ENCODE results near the gene DOCK4. TPM values are rescaled to one million over a fixed set of nuclear protein-coding genes. Genes with fewer than 3 reads are reported as not detected.

The DOCK4 gene
- total and polyA plus RNA-seq, 4 donors = 7.2 to 48.9 (median 12.8) TPM

DNA sequence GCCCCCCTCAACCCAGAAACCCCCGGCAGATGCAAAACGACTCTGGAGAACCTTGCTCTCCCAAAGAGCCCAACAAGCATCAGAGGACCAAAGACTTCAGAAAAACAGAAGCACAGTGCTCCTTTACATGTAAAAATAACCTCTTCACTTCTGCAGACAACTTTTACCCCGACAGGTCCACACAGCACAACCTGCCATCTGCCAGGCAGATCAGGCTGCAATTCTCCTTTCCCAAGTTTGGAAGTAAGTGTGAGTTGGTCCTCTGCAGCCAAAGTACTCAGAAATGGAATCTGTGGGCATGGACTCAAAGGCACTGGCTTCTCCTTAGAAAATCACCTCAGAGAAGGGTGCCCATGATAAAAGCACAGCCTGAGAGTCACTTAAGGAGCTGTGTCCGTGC is 26.0 kb downstream of the DOCK4 start:
- no peak overlapping the region for H3K9ac ChIP-seq (ENCODE audit: low read depth in 1 of 2, low read length in 2 of 2)
- H3K9me3 ChIP-seq (ENCODE audit: control insufficient read depth in 4 of 4, low read length in 3 of 4) = no peaks in the 10 kb centered on the region
- H3K27ac ChIP-seq (ENCODE audit: low read depth in 1 of 2, low read length in 2 of 2) = no peak overlapping the region
- no peaks in the 10 kb centered on the region for H3K36me3 ChIP-seq (ENCODE audit: control insufficient read depth in 4 of 4, insufficient read depth in 3 of 4, low read depth in 1 of 4, low read length in 3 of 4)
- H3K4me3 ChIP-seq (ENCODE audit: low read depth in 1 of 3, low read length in 3 of 3) = no peak overlapping the region
- no peak for TF ChIP-seq FOXA2 (IDR thresholded peaks at IDR 0.05)
- TF ChIP-seq RAD21 (IDR thresholded peaks at IDR 0.05) = no peak
- no peak for TF ChIP-seq EGR1 (IDR thresholded peaks at IDR 0.05; ENCODE audit: low read depth in 2 of 2)
- TF ChIP-seq HNF4A (conservative IDR thresholded peaks at IDR 0.05) = no peak
- no peak for TF ChIP-seq JUND (IDR thresholded peaks at IDR 0.05)
- no peak for TF ChIP-seq CTCF (IDR thresholded peaks at IDR 0.05; ENCODE audit: low read depth, low read length, missing input control)
- TF ChIP-seq, protein P1, sequence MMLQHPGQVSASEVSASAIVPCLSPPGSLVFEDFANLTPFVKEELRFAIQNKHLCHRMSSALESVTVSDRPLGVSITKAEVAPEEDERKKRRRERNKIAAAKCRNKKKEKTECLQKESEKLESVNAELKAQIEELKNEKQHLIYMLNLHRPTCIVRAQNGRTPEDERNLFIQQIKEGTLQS (IDR thresholded peaks at IDR 0.05) = no peak
- no peak for TF ChIP-seq SP1 (IDR thresholded peaks at IDR 0.05)
- TF ChIP-seq HNF4G (IDR thresholded peaks at IDR 0.05) = no peak
- TF ChIP-seq FOXA1 (IDR thresholded peaks at IDR 0.05) = no peak
- TF ChIP-seq MAX (IDR thresholded peaks at IDR 0.05) = no peak
- TF ChIP-seq, protein P2, sequence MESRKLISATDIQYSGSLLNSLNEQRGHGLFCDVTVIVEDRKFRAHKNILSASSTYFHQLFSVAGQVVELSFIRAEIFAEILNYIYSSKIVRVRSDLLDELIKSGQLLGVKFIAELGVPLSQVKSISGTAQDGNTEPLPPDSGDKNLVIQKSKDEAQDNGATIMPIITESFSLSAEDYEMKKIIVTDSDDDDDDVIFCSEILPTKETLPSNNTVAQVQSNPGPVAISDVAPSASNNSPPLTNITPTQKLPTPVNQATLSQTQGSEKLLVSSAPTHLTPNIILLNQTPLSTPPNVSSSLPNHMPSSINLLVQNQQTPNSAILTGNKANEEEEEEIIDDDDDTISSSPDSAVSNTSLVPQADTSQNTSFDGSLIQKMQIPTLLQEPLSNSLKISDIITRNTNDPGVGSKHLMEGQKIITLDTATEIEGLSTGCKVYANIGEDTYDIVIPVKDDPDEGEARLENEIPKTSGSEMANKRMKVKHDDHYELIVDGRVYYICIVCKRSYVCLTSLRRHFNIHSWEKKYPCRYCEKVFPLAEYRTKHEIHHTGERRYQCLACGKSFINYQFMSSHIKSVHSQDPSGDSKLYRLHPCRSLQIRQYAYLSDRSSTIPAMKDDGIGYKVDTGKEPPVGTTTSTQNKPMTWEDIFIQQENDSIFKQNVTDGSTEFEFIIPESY (IDR thresholded peaks at IDR 0.05) = no peak
- no peak for TF ChIP-seq YY1 (IDR thresholded peaks at IDR 0.05)
- TF ChIP-seq TAF1 (conservative IDR thresholded peaks at IDR 0.05) = no peak
- no peak for TF ChIP-seq REST (IDR thresholded peaks at IDR 0.05)
- TF ChIP-seq NR2F2 (IDR thresholded peaks at IDR 0.05) = no peak
- no peak for TF ChIP-seq RXRA (IDR thresholded peaks at IDR 0.05)
- no peak for TF ChIP-seq GABPA (IDR thresholded peaks at IDR 0.05 in 1 of 2, conservative IDR thresholded peaks at IDR 0.05 in 1 of 2)
- H3K27me3 ChIP-seq (ENCODE audit: control insufficient read depth in 4 of 4, insufficient read depth in 4 of 4, low read length in 3 of 4) = no peaks in the 10 kb centered on the region
- DNase-seq (ENCODE audit: low spot score) = no peak
- WGBS = 88% methylated on average over 4 of the region's 4 CpGs
- H3K4me1 ChIP-seq (ENCODE audit: control insufficient read depth in 4 of 4, insufficient read depth in 4 of 4, low read length in 3 of 4) = peaks cover 0 to 4% (median 1%) of the 10 kb centered on the region in 4 donors

Data from liver (tissue), 9 donors.